SK-N-SH (cell line): Measurements from ENCODE around the gene INPP5J. TPM values are rescaled to one million over a fixed set of nuclear protein-coding genes. Genes with fewer than 3 reads are reported as not detected.

Source experiments
- CTCF ChIA-PET: fragments of 300-600, 350-600 bp; formaldehyde crosslinking; extraction: SDS; loops from one replicate; lab custom pipeline; 2021; lab: Yijun Ruan, JAX
- POLR2A ChIA-PET: fragments of 350-600 bp; sonication (Branson Sonifier 250); formaldehyde crosslinking; extraction: SDS; loops from one replicate; lab custom pipeline; 2020; ENCODE audit warnings: antibody characterized with exemption, inconsistent platforms; lab: Yijun Ruan, JAX
- DNase-seq: peaks from one replicate; pipeline ENCODE4 v3.0.0; 2012
- H2AFZ ChIP-seq: fragments of 200-600 bp; sonication (generic); 2 replicates; pipeline ENCODE4 v1.8.1; 2016; ENCODE audit warnings: antibody characterized with exemption, mild to moderate bottlenecking, low read depth
- H3F3A ChIP-seq: fragments of 200-600 bp; sonication (generic); replicated peaks from 2 replicates; pipeline ENCODE3; 2016; ENCODE audit warnings: antibody characterized with exemption, mild to moderate bottlenecking; ENCODE audit not compliant: insufficient read depth
- H3K27ac ChIP-seq, 2 experiments: fragments of 200-500 bp in 1 of 2; fragments of 200-600 bp in 1 of 2; sonication (Bioruptor generic) in 1 of 2; sonication (generic), shearing (Covaris generic) in 1 of 2; 2 replicates each; pipeline versions ENCODE4 v1.5.1 to v1.6.1; 2014 to 2016; ENCODE audit warnings: low read depth in 2 of 2, inconsistent platforms in 1 of 2, low read length in 1 of 2, mild to moderate bottlenecking in 1 of 2, mixed read lengths in 1 of 2
- H3K27me3 ChIP-seq: fragments of 200-600 bp; sonication (generic), shearing (Covaris generic); 2 replicates; pipeline ENCODE4 v1.6.1; 2016; ENCODE audit warnings: mixed run types; ENCODE audit not compliant: insufficient read depth
- H3K36me3 ChIP-seq, 2 experiments: fragments of 200-500 bp in 1 of 2; fragments of 200-600 bp in 1 of 2; sonication (Bioruptor generic) in 1 of 2; sonication (generic) in 1 of 2; replicated peaks in 1 of 2; 2 replicates each; pipeline versions ENCODE3 to v1.5.1; 2014 to 2016; ENCODE audit warnings: low read length in 1 of 2, mild to moderate bottlenecking in 1 of 2; ENCODE audit not compliant: insufficient read depth in 2 of 2, control insufficient read depth in 1 of 2
- H3K4me1 ChIP-seq, 2 experiments: fragments of 200-500 bp in 1 of 2; fragments of 200-600 bp in 1 of 2; sonication (Bioruptor generic) in 1 of 2; sonication (generic), shearing (Covaris generic) in 1 of 2; 2 replicates each; pipeline versions ENCODE4 v1.5.1 to v1.6.1; 2014 to 2016; ENCODE audit warnings: low read depth in 1 of 2, low read length in 1 of 2, mixed run types in 1 of 2; ENCODE audit not compliant: insufficient read depth in 2 of 2, control insufficient read depth in 1 of 2
- H3K4me2 ChIP-seq: fragments of 200-600 bp; sonication (generic), shearing (Covaris generic); 2 replicates; pipeline ENCODE4 v1.6.1; 2017; ENCODE audit warnings: mixed run types
- H3K4me3 ChIP-seq, 2 experiments: fragments of 200-500 bp in 1 of 2; fragments of 200-600 bp in 1 of 2; sonication (Bioruptor generic) in 1 of 2; sonication (generic), shearing (Covaris generic) in 1 of 2; 2 replicates each; pipeline versions ENCODE4 v1.5.1 to v1.8.1; 2014 to 2016; ENCODE audit warnings: low read depth in 2 of 2, inconsistent platforms in 1 of 2, low read length in 1 of 2, mild to moderate bottlenecking in 1 of 2, mixed read lengths in 1 of 2, moderate library complexity in 1 of 2
- H3K79me2 ChIP-seq: fragments of 200-600 bp; sonication (generic); 2 replicates; pipeline ENCODE4 v1.8.1; 2017; ENCODE audit warnings: mild to moderate bottlenecking; ENCODE audit not compliant: insufficient read depth
- H3K9ac ChIP-seq: fragments of 200-600 bp; sonication (generic); 2 replicates; pipeline ENCODE4 v1.6.1; 2017; ENCODE audit warnings: mixed run types
- H3K9me2 ChIP-seq: fragments of 200-600 bp; sonication (generic); 2 replicates; pipeline ENCODE4 v1.6.1; 2017; ENCODE audit warnings: mixed run types
- H3K9me3 ChIP-seq: fragments of 200-600 bp; sonication (generic); 2 replicates; pipeline ENCODE4 v1.6.1; 2017; ENCODE audit warnings: mixed run types, mild to moderate bottlenecking, moderate library complexity
- H4K20me1 ChIP-seq: fragments of 200-600 bp; sonication (generic); 2 replicates; pipeline ENCODE4 v1.6.1; 2017; ENCODE audit warnings: mild to moderate bottlenecking, mixed run types; ENCODE audit not compliant: insufficient read depth
- CHD2 ChIP-seq: fragments of 150-350 bp; IDR thresholded peaks from 2 replicates; pipeline ENCODE4 v1.6.1; 2018; ENCODE audit warnings: low read length; ENCODE audit not compliant: partially characterized antibody
- EP300 ChIP-seq, 2 experiments: IDR thresholded peaks; 2 replicates each; pipeline versions ENCODE4 v1.4.0 to v1.6.1; 2012; ENCODE audit warnings: borderline replicate concordance in 1 of 2, low read depth in 1 of 2, low read length in 1 of 2
- EZH2phosphoT487 ChIP-seq: fragments of 200-600 bp; sonication (generic); IDR thresholded peaks from 2 replicates; pipeline ENCODE4 v1.6.1; 2017; ENCODE audit warnings: low read depth, mixed run types, mild to moderate bottlenecking, antibody characterized with exemption, moderate library complexity, borderline replicate concordance
- GABPA ChIP-seq: IDR thresholded peaks from 2 replicates; pipeline ENCODE4 v1.4.0; 2012; ENCODE audit warnings: low read depth, mild to moderate bottlenecking
- GATA2 ChIP-seq: sonication (generic); formaldehyde crosslinking; IDR thresholded peaks from 2 replicates; pipeline ENCODE4 v1.5.0; 2020; ENCODE audit warnings: mild to moderate bottlenecking, missing genetic modification reagents
- JUND ChIP-seq: IDR thresholded peaks from 2 replicates; pipeline ENCODE4 v1.4.0; 2012
- MEF2A ChIP-seq: IDR thresholded peaks from 2 replicates; pipeline ENCODE4 v1.4.0; 2012; ENCODE audit warnings: low read depth, borderline replicate concordance
- MXI1 ChIP-seq: IDR thresholded peaks from 2 replicates; pipeline ENCODE4 v1.6.1; 2012; ENCODE audit warnings: mild to moderate bottlenecking, low read depth, low read length, improper control_type of control experiment
- NFIC ChIP-seq: IDR thresholded peaks from 2 replicates; pipeline ENCODE4 v1.4.0; 2012; ENCODE audit warnings: borderline replicate concordance
- RCOR1 ChIP-seq: fragments of 150-350 bp; IDR thresholded peaks from 2 replicates; pipeline ENCODE4 v1.6.1; 2017; ENCODE audit warnings: antibody characterized with exemption, low read length
- RFX5 ChIP-seq: IDR thresholded peaks from 2 replicates; pipeline ENCODE4 v1.6.1; 2012; ENCODE audit warnings: mild to moderate bottlenecking, improper control_type of control experiment, low read length
- SIN3A ChIP-seq: IDR thresholded peaks from 2 replicates; pipeline ENCODE4 v1.6.1; 2012; ENCODE audit warnings: low read depth, mild to moderate bottlenecking, low read length, moderate library complexity, borderline replicate concordance
- SMC3 ChIP-seq: IDR thresholded peaks from 2 replicates; pipeline ENCODE4 v1.6.1; 2012; ENCODE audit warnings: low read depth, low read length, improper control_type of control experiment
- TAF1 ChIP-seq: IDR thresholded peaks from 2 replicates; pipeline ENCODE4 v1.6.1; 2012; ENCODE audit warnings: low read depth, mild to moderate bottlenecking, low read length, moderate library complexity, borderline replicate concordance
- TCF12 ChIP-seq: IDR thresholded peaks from 2 replicates; pipeline ENCODE4 v1.4.0; 2012
- TEAD4 ChIP-seq: IDR thresholded peaks from 2 replicates; pipeline ENCODE4 v1.4.0; 2012; ENCODE audit warnings: mild to moderate bottlenecking, borderline replicate concordance; ENCODE audit not compliant: insufficient read depth
- YY1 ChIP-seq: IDR thresholded peaks from 2 replicates; pipeline ENCODE4 v1.4.0; 2012; ENCODE audit warnings: low read depth, mild to moderate bottlenecking
- WGBS: methylation state at CpG from one replicate; pipeline ENCODE4 v1.1.6; 2017; ENCODE audit warnings: low lambda C conversion rate; 5-methylcytosine and 5-hydroxymethylcytosine counted together
- polyA plus RNA-seq, 3 experiments: library from polyadenylated mRNA; depleted of rRNA; stranded (reverse); fragments of >200 nt; gene quantifications; 2 replicates each; pipeline ENCODE4 v1.2.3, GENCODE V29; 2012
- TF ChIP-seq, protein P1 (sequence below): IDR thresholded peaks from 2 replicates; pipeline ENCODE4 v1.4.0; 2012; ENCODE audit warnings: low read depth, borderline replicate concordance
- TF ChIP-seq, protein P2 (sequence below): IDR thresholded peaks from 2 replicates; pipeline ENCODE4 v1.4.0; 2012; ENCODE audit warnings: low read depth
- TF ChIP-seq, protein P3 (sequence below): fragments of 150-350 bp; IDR thresholded peaks from 2 replicates; pipeline ENCODE4 v1.6.1; 2017; ENCODE audit warnings: antibody characterized with exemption, low read length, low read depth, borderline replicate concordance

INPP5J gene
- polyA plus RNA-seq, 1 of the 3 experiments (the other 2 are of a cell fraction): 3.2 TPM

DNA sequence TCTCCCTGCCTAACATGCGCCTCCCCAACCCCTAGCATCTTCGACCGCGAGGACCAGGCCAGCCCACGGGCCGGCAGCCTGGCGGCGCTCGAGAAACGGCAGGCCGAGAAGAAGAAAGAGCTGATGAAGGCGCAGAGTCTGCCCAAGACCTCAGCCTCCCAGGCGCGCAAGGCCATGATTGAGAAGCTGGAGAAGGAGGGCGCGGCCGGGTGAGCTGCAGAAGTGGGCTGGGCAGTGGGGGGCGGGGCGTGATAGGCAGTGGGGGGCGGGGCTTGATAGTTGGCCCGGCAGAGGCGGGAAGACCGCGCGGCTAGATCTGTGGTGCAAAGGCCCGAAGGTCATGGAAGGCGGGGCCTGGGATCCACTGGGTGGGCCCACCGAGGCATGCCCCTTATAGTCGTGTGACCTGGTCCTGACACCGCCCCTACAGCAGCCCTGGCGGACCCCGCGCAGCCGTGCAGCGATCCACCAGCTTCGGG is 24.1 kb upstream of the INPP5J start:
- Histone ChIP-seq H3K36me3 (peaks cover 6 to 24% of the 10 kb centered on the region in 2 experiments), H3K4me1 (no peaks in the 10 kb centered on the region; a peak in 1 of 4 replicates), H3K79me2 (no peaks in the 10 kb centered on the region), H3K9me2 (no peaks in the 10 kb centered on the region), H3K27ac (no peak overlapping the region), H3K4me3 (no peak overlapping the region), H3K4me2 (no peak overlapping the region), H3F3A (peaks cover 23% of the 10 kb centered on the region), H4K20me1 (no peaks in the 10 kb centered on the region), H3K9ac (no peak overlapping the region), H3K27me3 (no peaks in the 10 kb centered on the region), H3K9me3 (no peaks in the 10 kb centered on the region), H2AFZ (no peak overlapping the region)
- ChIA-PET POLR2A (no interaction called here), CTCF (interaction anchor here (0.6 to 2.2 kb wide), 5 partner anchors 9 to 215 kb away, joined by 3 to 10 read pairs (median 3); partner anchors contain the start of genes RNF185 and SELENOM)
- DNase-seq: peak; percentile 58
- no peak for TF ChIP-seq YY1
- TF ChIP-seq RCOR1: no peak
- TF ChIP-seq RFX5: no peak
- no peak for TF ChIP-seq TEAD4
- no peak for TF ChIP-seq TCF12
- TF ChIP-seq NFIC: no peak
- TF ChIP-seq, protein P1, sequence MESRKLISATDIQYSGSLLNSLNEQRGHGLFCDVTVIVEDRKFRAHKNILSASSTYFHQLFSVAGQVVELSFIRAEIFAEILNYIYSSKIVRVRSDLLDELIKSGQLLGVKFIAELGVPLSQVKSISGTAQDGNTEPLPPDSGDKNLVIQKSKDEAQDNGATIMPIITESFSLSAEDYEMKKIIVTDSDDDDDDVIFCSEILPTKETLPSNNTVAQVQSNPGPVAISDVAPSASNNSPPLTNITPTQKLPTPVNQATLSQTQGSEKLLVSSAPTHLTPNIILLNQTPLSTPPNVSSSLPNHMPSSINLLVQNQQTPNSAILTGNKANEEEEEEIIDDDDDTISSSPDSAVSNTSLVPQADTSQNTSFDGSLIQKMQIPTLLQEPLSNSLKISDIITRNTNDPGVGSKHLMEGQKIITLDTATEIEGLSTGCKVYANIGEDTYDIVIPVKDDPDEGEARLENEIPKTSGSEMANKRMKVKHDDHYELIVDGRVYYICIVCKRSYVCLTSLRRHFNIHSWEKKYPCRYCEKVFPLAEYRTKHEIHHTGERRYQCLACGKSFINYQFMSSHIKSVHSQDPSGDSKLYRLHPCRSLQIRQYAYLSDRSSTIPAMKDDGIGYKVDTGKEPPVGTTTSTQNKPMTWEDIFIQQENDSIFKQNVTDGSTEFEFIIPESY: no peak
- no peak for TF ChIP-seq CHD2
- no peak for TF ChIP-seq TAF1
- TF ChIP-seq GABPA: no peak
- TF ChIP-seq MEF2A: no peak
- no peak for TF ChIP-seq EZH2phosphoT487
- no peak for TF ChIP-seq MXI1
- no peak for TF ChIP-seq EP300 (IDR thresholded peaks at IDR 0.05; ENCODE audit: borderline replicate concordance in 1 of 2, low read depth in 1 of 2, low read length in 1 of 2)
- no peak for TF ChIP-seq GATA2 (CRISPR knock-in tag)
- no peak for TF ChIP-seq SIN3A
- WGBS: 96% methylated on average over 35 of the region's 36 CpGs

DNA sequence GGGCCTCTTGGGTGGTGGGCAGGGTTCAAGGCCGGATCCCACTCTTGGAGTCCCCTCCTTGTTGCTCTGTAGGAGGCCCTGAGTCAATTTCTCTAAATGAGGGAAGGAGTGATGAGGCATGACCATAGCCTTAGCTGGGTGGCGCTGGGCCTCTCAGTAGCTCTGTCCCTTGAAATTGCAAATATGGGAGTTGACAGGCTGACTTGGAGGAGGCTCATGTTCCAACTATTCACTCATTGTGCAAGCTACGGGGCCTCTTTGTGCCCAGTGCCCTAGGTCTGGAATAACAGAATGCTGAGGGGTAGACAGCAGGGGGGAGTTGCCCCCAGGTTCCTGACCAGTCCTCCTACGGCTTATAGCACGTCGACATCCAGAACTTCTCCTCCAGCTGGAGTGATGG is 23.4 kb upstream of the INPP5J start:
- CTCF ChIA-PET: interaction anchor here (1.0 to 2.2 kb wide), 4 partner anchors 8 to 14 kb away, joined by 3 to 10 read pairs (median 5); partner anchors contain the start of gene SELENOM
- TF ChIP-seq JUND (no peak), EP300 (IDR thresholded peaks at IDR 0.05; ENCODE audit: borderline replicate concordance in 1 of 2, low read depth in 1 of 2, low read length in 1 of 2) (no peak), GABPA (no peak), YY1 (no peak), EZH2phosphoT487 (no peak), MEF2A (no peak), SMC3 (no peak)
- TF ChIP-seq, protein P2, sequence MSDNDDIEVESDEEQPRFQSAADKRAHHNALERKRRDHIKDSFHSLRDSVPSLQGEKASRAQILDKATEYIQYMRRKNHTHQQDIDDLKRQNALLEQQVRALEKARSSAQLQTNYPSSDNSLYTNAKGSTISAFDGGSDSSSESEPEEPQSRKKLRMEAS: no peak
- TF ChIP-seq, protein P3, sequence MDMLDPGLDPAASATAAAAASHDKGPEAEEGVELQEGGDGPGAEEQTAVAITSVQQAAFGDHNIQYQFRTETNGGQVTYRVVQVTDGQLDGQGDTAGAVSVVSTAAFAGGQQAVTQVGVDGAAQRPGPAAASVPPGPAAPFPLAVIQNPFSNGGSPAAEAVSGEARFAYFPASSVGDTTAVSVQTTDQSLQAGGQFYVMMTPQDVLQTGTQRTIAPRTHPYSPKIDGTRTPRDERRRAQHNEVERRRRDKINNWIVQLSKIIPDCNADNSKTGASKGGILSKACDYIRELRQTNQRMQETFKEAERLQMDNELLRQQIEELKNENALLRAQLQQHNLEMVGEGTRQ: no peak
- TF ChIP-seq, protein P1: no peak
- TF ChIP-seq, all 33 proteins: peak for 0
- Histone ChIP-seq H3K27ac (no peak overlapping the region), H3K36me3 (peaks cover 6 to 27% of the 10 kb centered on the region in 2 experiments), H3F3A (peaks cover 23% of the 10 kb centered on the region), H3K4me1 (no peaks in the 10 kb centered on the region; a peak in 1 of 4 replicates), H3K79me2 (no peaks in the 10 kb centered on the region), H2AFZ (no peak overlapping the region), H3K9me3 (no peaks in the 10 kb centered on the region), H3K9me2 (no peaks in the 10 kb centered on the region), H4K20me1 (no peaks in the 10 kb centered on the region), H3K4me2 (no peak overlapping the region), H3K9ac (no peak overlapping the region), H3K4me3 (no peak overlapping the region), H3K27me3 (no peaks in the 10 kb centered on the region)
- POLR2A ChIA-PET: no interaction called here
- DNase-seq: no peak
- 92% methylated on average over 3 of the region's 6 CpGs for WGBS
